Ramos (cell line): Measurements from ENCODE around the gene COG2.
"Not testable (repeated sequence)": the region's sequence is repeated elsewhere in the genome, so short reads cannot be mapped to it uniquely, and the experiment has no call there.

Experiments
- in situ Hi-C: fragments of 300-500 bp; cut with MboI; formaldehyde crosslinking; loops from one replicate; pipeline ENCODE4 v1.14.3; 2022; ENCODE audit warnings: low sequenced_read_pairs; ENCODE audit not compliant: unreplicated experiment

The COG2 gene

GRCh38 chr1:230642263-230642959 lies at the start of gene COG2:
Gene COG2 (plus strand): TSS chr1:230642481. CDS start chr1:230642607, 126 bp downstream.
- in situ Hi-C loops, result no loop called here

- in situ Hi-C loops, result no loop called here
Measured at GRCh38 chr1:230592848-230593414, 49.4 kb upstream of the COG2 start.

- in situ Hi-C loops, result no loop called here
Measured at GRCh38 chr1:230594214-230594773, 48.0 kb upstream of the COG2 start.

GRCh38 chr1:230595181-230595580 lies 47.1 kb upstream of the COG2 start:
- in situ Hi-C loops, result no loop called here

- in situ Hi-C loops, result no loop called here
Measured at GRCh38 chr1:230596306-230596705, 46.0 kb upstream of the COG2 start.

GRCh38 chr1:230598745-230599144 lies 43.5 kb upstream of the COG2 start:
- in situ Hi-C loops, result no loop called here

- in situ Hi-C loops, result no loop called here
Measured at GRCh38 chr1:230599926-230600656, 42.2 kb upstream of the COG2 start.

- in situ Hi-C loops, result not testable (repeated sequence)
Measured at GRCh38 chr1:230600657-230601400, 41.5 kb upstream of the COG2 start.

GRCh38 chr1:230609208-230609607 lies 33.1 kb upstream of the COG2 start:
- in situ Hi-C loops, result no loop called here

GRCh38 chr1:230610589-230610988 lies 31.7 kb upstream of the COG2 start:
- in situ Hi-C loops, result no loop called here

GRCh38 chr1:230611128-230611877 lies 31.0 kb upstream of the COG2 start:
- in situ Hi-C loops, result no loop called here

GRCh38 chr1:230611878-230612235 lies 30.4 kb upstream of the COG2 start:
- in situ Hi-C loops, result no loop called here

GRCh38 chr1:230612651-230613050 lies 29.6 kb upstream of the COG2 start:
- in situ Hi-C loops, result no loop called here

- in situ Hi-C loops, result no loop called here
Measured at GRCh38 chr1:230614121-230614520, 28.2 kb upstream of the COG2 start.

GRCh38 chr1:230618537-230618936 lies 23.7 kb upstream of the COG2 start:
- in situ Hi-C loops, result no loop called here

GRCh38 chr1:230620649-230621323 lies 21.5 kb upstream of the COG2 start:
- in situ Hi-C loops, result no loop called here

GRCh38 chr1:230621324-230622030 lies 20.8 kb upstream of the COG2 start:
- in situ Hi-C loops, result no loop called here

GRCh38 chr1:230622151-230622550 lies 20.1 kb upstream of the COG2 start:
- in situ Hi-C loops, result no loop called here
